Medulla oblongata (tissue), 1 donor: ENCODE data around the gene NAALADL2.
"Not testable (repeated sequence)": the region's sequence is repeated elsewhere in the genome, so short reads cannot be mapped to it uniquely, and the experiment has no call there.

Source experiments
- DNase-seq: peaks from one replicate; pipeline ENCODE4 v3.0.0-alpha.2; 2015; ENCODE audit errors: extremely low spot score

NAALADL2 gene

GRCh38 chr3:175748087-175748730 is 889.1 kb downstream of the NAALADL2 start:
- no peak for DNase-seq

GRCh38 chr3:175749981-175750380 is 890.8 kb downstream of the NAALADL2 start:
- no peak for DNase-seq

GRCh38 chr3:175751089-175751488 is 892.0 kb downstream of the NAALADL2 start:
- no peak for DNase-seq

- DNase-seq, result no peak
Measured at GRCh38 chr3:175763948-175764347, 904.8 kb downstream of the NAALADL2 start.

DNA sequence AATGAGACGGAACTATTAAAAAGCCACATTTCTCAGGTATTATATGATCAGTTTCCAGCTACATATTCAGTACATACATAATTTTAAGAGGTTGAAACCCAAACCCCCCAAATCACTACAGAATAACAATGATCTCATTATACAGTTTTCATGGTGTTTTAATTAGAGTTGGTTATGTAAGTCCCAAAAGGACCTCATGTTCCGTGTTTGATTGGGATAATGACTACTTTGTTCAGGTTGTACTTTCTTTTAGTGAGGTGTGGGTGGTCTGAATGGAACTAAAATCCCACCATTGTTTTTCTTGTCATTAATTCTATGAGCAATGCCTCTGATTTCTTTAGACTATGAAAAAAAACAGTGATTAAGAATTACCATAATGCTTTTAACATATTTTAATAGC is 905.6 kb downstream of the NAALADL2 start:
- no peak for DNase-seq

DNA sequence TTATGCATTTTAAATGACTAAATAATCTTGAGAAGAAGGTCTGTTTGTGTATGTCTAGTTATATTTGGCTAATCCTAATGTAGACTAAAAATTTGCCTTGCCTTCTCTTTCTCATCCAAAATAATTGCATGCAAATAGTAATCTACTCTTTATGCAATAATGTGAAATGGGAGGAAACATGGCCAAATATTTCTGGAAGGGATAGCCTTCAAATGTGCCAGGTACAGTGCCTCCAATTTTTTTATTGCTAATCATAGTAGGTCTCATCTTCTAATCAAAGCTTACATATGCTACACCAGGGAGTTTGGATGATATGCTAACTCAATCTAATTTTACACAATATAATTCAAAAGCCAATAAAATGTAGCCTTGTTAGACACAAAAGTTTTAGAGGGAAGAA is 911.3 kb downstream of the NAALADL2 start:
- DNase-seq, result no peak

- DNase-seq, result no peak
Measured at GRCh38 chr3:175777495-175777894, 918.4 kb downstream of the NAALADL2 start.

GRCh38 chr3:175777965-175778364 is 918.8 kb downstream of the NAALADL2 start:
- DNase-seq, result no peak

DNA sequence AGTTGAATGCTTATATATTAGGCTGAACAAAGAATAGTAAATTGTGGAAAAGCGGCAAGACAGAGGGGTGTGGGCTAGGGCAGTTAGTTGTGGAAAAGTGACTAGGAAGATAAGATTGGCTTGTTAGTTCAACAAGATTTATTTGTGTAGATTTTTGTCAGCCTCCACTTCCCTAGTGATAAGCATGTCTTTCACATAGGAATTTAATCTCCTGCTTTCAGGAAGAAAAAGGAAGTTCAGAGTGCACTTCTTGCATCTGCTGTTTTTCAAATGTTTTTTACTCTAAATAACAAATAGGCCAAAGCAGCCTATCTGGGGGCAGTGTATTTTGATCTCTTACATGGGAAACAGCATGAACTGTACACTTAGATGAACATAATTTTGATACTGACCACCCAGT is 919.9 kb downstream of the NAALADL2 start:
- no peak for DNase-seq

- DNase-seq, result not testable (repeated sequence)
Measured at GRCh38 chr3:175787109-175787508, 928.0 kb downstream of the NAALADL2 start.

DNA sequence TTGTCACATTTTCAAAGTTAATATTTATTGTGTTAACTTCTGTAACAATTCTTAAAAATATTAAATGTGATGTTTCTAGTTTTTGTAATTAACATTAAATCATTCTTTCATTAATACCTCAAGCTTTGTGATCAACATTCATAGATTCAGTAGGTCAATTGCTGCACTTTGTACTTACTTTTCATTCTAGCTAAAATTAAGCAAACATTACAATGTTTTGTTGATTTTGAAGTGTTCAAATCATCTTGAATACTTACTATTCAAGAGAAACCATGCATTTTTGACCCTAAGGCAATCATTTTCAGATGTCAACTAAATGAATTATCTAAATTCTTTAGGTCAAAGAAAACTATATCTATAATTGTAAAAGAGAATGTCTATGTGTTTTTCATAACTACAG is 933.1 kb downstream of the NAALADL2 start:
- DNase-seq, result no peak

DNA sequence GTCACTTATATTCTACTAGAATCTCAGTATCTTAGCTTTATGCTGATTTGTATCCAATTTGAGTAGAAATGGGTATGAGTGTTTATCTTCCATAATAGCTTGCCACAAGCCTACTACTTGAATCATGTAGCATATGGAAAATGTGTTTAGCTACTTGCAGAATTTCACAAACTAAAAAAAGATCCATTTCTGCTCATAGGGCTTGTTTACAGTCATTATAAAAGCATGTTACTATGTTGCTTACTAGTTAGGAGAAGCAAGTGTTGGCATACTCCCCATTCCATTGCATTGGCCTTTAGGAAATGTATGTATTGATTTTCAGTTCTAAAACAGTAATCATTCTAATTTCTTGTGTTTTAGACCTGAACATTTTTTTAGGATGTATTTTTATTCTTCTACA is 939.2 kb downstream of the NAALADL2 start:
- no peak for DNase-seq

GRCh38 chr3:175805825-175806224 is 946.7 kb downstream of the NAALADL2 start:
- no peak for DNase-seq

GRCh38 chr3:175807175-175807574 is 948.0 kb downstream of the NAALADL2 start:
- DNase-seq, result no peak

DNA sequence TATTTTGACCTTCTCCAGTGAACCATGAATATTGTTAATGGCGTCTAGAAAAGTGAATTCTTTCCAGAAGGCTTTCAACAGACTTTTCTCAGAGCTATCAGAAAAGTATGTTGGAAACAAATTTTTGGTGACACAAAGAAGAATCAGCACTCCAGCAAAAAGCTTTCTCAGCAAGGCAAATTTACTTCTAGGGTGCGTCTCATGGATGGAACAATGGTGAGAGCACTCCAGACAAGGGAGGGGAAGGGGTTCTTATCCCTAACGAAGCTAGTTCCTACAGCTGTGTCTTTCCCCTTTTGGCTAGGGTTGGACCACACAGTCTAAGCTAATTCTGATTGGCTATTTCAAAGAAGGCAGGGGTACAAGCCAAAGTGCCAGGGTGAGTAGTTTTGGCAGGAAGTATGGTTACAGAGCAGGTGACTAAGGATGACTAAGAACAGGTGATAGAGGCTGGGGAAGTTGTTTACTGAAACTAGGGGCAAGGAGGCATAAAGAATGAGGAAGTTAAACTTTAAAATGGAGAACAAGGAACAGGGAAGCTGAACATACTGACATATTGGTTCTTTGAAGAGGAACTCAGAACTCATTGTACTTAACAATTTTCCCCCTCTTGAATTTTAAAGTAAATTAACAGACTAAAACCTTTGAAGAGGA is 959.8 kb downstream of the NAALADL2 start:
- no peak for DNase-seq

- not testable (repeated sequence) for DNase-seq
Measured at GRCh38 chr3:175822766-175823491, 963.8 kb downstream of the NAALADL2 start.

DNA sequence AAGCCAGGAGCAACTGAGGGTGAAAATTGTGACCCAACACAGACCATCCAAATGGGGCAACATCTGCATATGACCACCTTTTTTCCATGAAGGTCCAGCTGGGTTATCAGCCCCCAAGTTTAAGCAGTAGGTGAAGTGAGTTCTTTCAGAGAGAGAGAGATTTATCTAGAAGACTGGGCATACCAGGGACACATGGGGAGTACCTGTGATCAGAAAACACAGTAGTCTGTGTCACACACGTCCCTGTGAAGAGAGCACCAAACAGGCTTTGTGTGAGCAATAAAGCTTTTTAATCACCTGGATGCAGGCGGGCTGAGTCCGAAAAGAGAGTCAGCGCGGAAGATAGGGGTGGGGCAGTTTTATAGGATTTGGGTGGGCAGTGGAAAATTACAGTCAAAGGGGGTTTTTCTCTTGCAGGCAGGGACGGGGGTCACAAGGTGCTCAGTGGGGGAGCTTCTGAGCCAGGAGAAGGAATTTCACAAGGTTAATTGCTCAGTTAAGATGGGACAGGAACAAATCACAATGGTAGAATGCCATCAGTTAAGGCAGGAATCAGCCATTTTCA is 966.0 kb downstream of the NAALADL2 start:
- DNase-seq, result not testable (repeated sequence)

- DNase-seq, result no peak
Measured at GRCh38 chr3:175826759-175827158, 967.6 kb downstream of the NAALADL2 start.

DNA sequence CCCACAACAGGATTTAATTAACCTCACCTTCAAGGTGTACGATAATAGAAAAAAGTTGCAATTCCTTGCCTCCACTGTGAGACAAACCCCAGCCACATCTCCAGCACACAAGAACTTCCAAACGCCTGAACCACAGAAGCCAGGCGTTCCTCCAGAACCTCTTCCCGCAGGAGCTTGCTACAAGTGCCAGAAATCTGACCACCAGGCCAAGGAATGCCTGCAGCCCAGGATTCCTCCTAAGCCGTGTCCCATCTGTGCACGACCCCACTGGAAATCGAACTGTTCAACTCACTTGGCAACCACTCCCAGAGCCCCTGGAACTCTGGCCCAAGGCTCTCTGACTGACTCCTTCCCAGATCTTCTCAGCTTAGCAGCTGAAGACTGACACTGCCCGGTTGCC is 970.7 kb downstream of the NAALADL2 start:
- DNase-seq, result not testable (repeated sequence)

DNA sequence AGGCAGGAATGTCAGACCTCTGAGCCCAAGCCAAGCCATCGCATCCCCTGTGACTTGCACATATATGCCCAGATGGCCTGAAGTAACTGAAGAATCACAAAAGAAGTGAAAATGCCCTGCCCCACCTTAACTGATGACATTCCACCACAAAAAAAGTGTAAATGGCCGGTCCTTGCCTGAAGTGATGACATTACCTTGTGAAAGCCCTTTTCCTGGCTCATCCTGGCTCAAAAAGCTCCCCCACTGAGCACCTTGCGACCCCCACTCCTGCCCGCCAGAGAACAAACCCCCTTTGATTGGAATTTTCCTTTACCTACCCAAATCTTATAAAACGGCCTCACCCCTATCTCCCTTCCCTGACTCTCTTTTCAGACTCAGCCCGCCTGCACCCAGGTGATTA is 976.6 kb downstream of the NAALADL2 start:
- DNase-seq, result not testable (repeated sequence)

DNA sequence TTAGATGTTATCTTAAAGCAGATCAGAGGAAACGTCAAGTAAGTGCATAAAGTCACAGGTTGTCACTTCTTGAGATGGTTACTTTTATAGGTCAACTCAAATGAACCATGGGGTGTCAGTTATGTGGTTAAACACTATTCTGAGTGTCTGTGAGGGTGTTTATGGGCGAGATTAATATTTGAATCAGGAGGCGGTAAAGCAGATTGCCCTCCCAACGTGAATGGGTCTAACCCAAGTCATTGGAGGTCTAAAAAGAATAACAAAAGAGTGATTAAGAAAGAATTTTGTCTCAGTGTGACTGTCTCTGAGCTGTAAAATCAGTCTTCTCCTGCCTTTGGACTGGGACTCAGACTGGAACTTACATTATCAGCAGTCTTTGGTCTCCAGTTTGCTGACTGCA is 977.5 kb downstream of the NAALADL2 start:
- DNase-seq, result no peak

DNA sequence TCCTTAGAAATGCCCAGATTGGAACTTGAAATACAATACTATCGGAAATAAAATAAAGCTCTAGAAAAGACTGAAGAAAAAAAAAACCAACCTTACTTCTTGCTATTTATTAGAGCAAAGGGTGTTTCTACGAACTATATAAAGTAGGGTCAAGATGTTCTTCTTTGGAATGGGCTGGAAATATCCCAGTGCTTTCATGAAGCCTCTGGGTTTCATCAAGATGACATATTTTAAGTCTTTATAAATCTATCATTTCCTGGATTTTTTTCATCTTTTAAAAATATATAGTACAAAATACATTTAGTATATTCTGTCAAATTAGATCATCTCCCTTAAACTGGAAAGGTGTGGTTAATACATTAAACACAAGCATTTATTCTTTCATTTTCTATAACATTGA is 978.8 kb downstream of the NAALADL2 start:
- no peak for DNase-seq
